Liver (tissue), 9 donors: ENCODE data around the gene KLK15. TPM values are rescaled to one million over a fixed set of nuclear protein-coding genes. Genes with fewer than 3 reads are reported as not detected.

Source experiments
- DNase-seq: peaks from one replicate; pipeline ENCODE4 v3.0.0-alpha.2; 2017; ENCODE audit warnings: low spot score
- H3K27ac ChIP-seq, 2 donors: one replicate each; pipeline ENCODE4 v1.7.0; 2013; ENCODE audit warnings: inconsistent platforms in 2 of 2, low read length in 2 of 2, control low read depth in 1 of 2, low read depth in 1 of 2, mild to moderate bottlenecking in 1 of 2
- H3K27me3 ChIP-seq, 4 donors: one replicate each; pipeline versions ENCODE4 v1.6.1 to v1.7.0; 2013; ENCODE audit warnings: low read length in 3 of 4, inconsistent platforms in 1 of 4, mild to moderate bottlenecking in 1 of 4, moderate library complexity in 1 of 4; ENCODE audit not compliant: control insufficient read depth in 4 of 4, insufficient read depth in 4 of 4
- H3K36me3 ChIP-seq, 4 donors: one replicate each; pipeline versions ENCODE4 v1.6.1 to v1.7.0; 2013; ENCODE audit warnings: low read length in 3 of 4, mild to moderate bottlenecking in 3 of 4, low read depth in 1 of 4, moderate library complexity in 1 of 4; ENCODE audit not compliant: control insufficient read depth in 4 of 4, insufficient read depth in 3 of 4
- H3K4me1 ChIP-seq, 4 donors: one replicate each; pipeline versions ENCODE4 v1.6.1 to v1.7.0; 2013; ENCODE audit warnings: low read length in 3 of 4, mild to moderate bottlenecking in 3 of 4, moderate library complexity in 1 of 4; ENCODE audit not compliant: control insufficient read depth in 4 of 4, insufficient read depth in 4 of 4
- H3K4me3 ChIP-seq, 3 donors: one replicate each; pipeline versions ENCODE4 v1.6.1 to v1.7.0; 2013; ENCODE audit warnings: low read length in 3 of 3, control low read depth in 1 of 3, low read depth in 1 of 3, mild to moderate bottlenecking in 1 of 3
- H3K9ac ChIP-seq, 2 donors: one replicate each; pipeline ENCODE4 v1.7.0; 2013; ENCODE audit warnings: low read length in 2 of 2, mild to moderate bottlenecking in 2 of 2, moderate library complexity in 2 of 2, control low read depth in 1 of 2, low read depth in 1 of 2
- H3K9me3 ChIP-seq, 4 donors: one replicate each; pipeline versions ENCODE4 v1.6.1 to v1.7.0; 2013; ENCODE audit warnings: low read length in 3 of 4; ENCODE audit not compliant: control insufficient read depth in 4 of 4
- ATF3 ChIP-seq: IDR thresholded peaks from 2 replicates; pipeline ENCODE4 v1.6.1; 2016; ENCODE audit warnings: antibody characterized with exemption
- CTCF ChIP-seq: fragments of 150-350 bp; IDR thresholded peaks from 2 replicates; pipeline ENCODE4 v1.5.1; 2017; ENCODE audit warnings: improper control_type of control experiment, low read depth, low read length; ENCODE audit not compliant: missing input control
- EGR1 ChIP-seq, 2 donors: IDR thresholded peaks; 2 replicates each; pipeline ENCODE4 v1.6.1; 2016 to 2018; ENCODE audit warnings: antibody characterized with exemption in 2 of 2, low read depth in 2 of 2
- FOXA1 ChIP-seq: IDR thresholded peaks from 2 replicates; pipeline ENCODE4 v1.6.1; 2016; ENCODE audit warnings: antibody characterized with exemption
- FOXA2 ChIP-seq: IDR thresholded peaks from 2 replicates; pipeline ENCODE4 v1.6.1; 2016; ENCODE audit warnings: antibody characterized with exemption
- GABPA ChIP-seq, 2 donors: IDR thresholded peaks in 1 of 2; conservative IDR thresholded peaks in 1 of 2; 2 replicates each; pipeline ENCODE4 v1.6.1; 2016; ENCODE audit warnings: antibody characterized with exemption in 2 of 2, mild to moderate bottlenecking in 1 of 2, moderate library complexity in 1 of 2
- HNF4A ChIP-seq, 2 donors: conservative IDR thresholded peaks; 2 replicates each; pipeline ENCODE4 v1.6.1; 2016; ENCODE audit warnings: antibody characterized with exemption in 2 of 2, mild to moderate bottlenecking in 2 of 2
- HNF4G ChIP-seq: IDR thresholded peaks from 2 replicates; pipeline ENCODE4 v1.6.1; 2016; ENCODE audit warnings: antibody characterized with exemption
- JUND ChIP-seq, 2 donors: IDR thresholded peaks; 2 replicates each; pipeline ENCODE4 v1.6.1; 2016; ENCODE audit warnings: antibody characterized with exemption in 2 of 2
- MAX ChIP-seq: IDR thresholded peaks from 2 replicates; pipeline ENCODE4 v1.6.1; 2016; ENCODE audit warnings: antibody characterized with exemption
- NR2F2 ChIP-seq: IDR thresholded peaks from 2 replicates; pipeline ENCODE4 v1.6.1; 2016; ENCODE audit warnings: antibody characterized with exemption
- RAD21 ChIP-seq, 2 donors: IDR thresholded peaks; 2 replicates each; pipeline ENCODE4 v1.6.1; 2016; ENCODE audit warnings: antibody characterized with exemption in 2 of 2, mild to moderate bottlenecking in 2 of 2
- REST ChIP-seq: IDR thresholded peaks from 2 replicates; pipeline ENCODE4 v1.6.1; 2016; ENCODE audit warnings: antibody characterized with exemption, mild to moderate bottlenecking
- RXRA ChIP-seq, 2 donors: IDR thresholded peaks; 2 replicates each; pipeline ENCODE4 v1.6.1; 2017 to 2018; ENCODE audit warnings: antibody characterized with exemption in 2 of 2, mild to moderate bottlenecking in 1 of 2
- SP1 ChIP-seq: IDR thresholded peaks from 2 replicates; pipeline ENCODE4 v1.6.1; 2018; ENCODE audit warnings: antibody characterized with exemption, mild to moderate bottlenecking
- TAF1 ChIP-seq: conservative IDR thresholded peaks from 2 replicates; pipeline ENCODE4 v1.6.1; 2016; ENCODE audit warnings: antibody characterized with exemption, mild to moderate bottlenecking
- YY1 ChIP-seq: IDR thresholded peaks from 2 replicates; pipeline ENCODE4 v1.6.1; 2016; ENCODE audit warnings: antibody characterized with exemption, mild to moderate bottlenecking
- ZBTB33 ChIP-seq: IDR thresholded peaks from 2 replicates; pipeline ENCODE4 v1.6.1; 2016; ENCODE audit warnings: antibody characterized with exemption
- WGBS: extraction: QIAGEN DNeasy Blood & Tissue Kit; methylation state at CpG from one replicate; pipeline ENCODE4 v1.1.7; 2013; 5-methylcytosine and 5-hydroxymethylcytosine counted together
- polyA plus RNA-seq, 2 donors: library from polyadenylated mRNA; stranded (reverse) in 1 of 2; unstranded in 1 of 2; fragments of 200-250 nt in 1 of 2; fragments of >200 nt in 1 of 2; fragmentation: Nextera tagmentation in 1 of 2; extraction: Ambion mirVana in 1 of 2; gene quantifications; one replicate each; pipeline versions ENCODE4 v1.2.1 to v1.2.3, GENCODE V29; 2013 to 2015
- total RNA-seq, 2 donors: library from RNA; depleted of rRNA; stranded (reverse); fragments of >200 nt; gene quantifications; one replicate each; pipeline ENCODE4 v1.2.3, GENCODE V29; 2014
- donor health status: healthy.
- donor health status: healthy.
- donor health status: healthy.
- donor health status: healthy.
- donor health status: healthy.

KLK15 gene
- total and polyA plus RNA-seq, 4 donors = not detected

GRCh38 chr19:50790396-50790795 is 43.0 kb downstream of the KLK15 start, which contains the start of gene ACP4:
TSS of gene ACP4 (plus strand) at chr19:50790415. CDS start at chr19:50790415, 0 bp downstream.
- Histone ChIP-seq H3K36me3 (no peaks in the 10 kb centered on the region), H3K27ac (no peak within 1 kb of the TSS), H3K27me3 (no peaks in the 10 kb centered on the region), H3K4me3 (no peak within 1 kb of the TSS), H3K9me3 (no peaks in the 10 kb centered on the region), H3K9ac (no peak within 1 kb of the TSS), H3K4me1 (no peaks in the 10 kb centered on the region)
- TF ChIP-seq RXRA (IDR thresholded peaks at IDR 0.05) (no peak), TAF1 (no peak), NR2F2 (no peak), YY1 (no peak), FOXA1 (no peak), CTCF (no peak), JUND (IDR thresholded peaks at IDR 0.05) (no peak), ZBTB33 (no peak), HNF4A (conservative IDR thresholded peaks at IDR 0.05) (no peak), ATF3 (no peak), REST (no peak), GABPA (IDR thresholded peaks at IDR 0.05 in 1 of 2, conservative IDR thresholded peaks at IDR 0.05 in 1 of 2) (no peak), SP1 (no peak), RAD21 (IDR thresholded peaks at IDR 0.05) (no peak), MAX (no peak), HNF4G (no peak), EGR1 (IDR thresholded peaks at IDR 0.05; ENCODE audit: low read depth in 2 of 2) (no peak), FOXA2 (no peak)
- WGBS = 95% methylated on average over 15 of the region's 15 CpGs
- DNase-seq = no peak
